D721Med (cell line): ENCODE data around the gene CXorf66.

Source experiments
- DNase-seq: peaks from one replicate; pipeline ENCODE4 v3.0.0; 2011; ENCODE audit warnings: low spot score; ENCODE audit not compliant: insufficient read length
- FAIRE-seq: peaks from 2 replicates; lab custom pipeline; 2011; peaks lifted over from hg19 to GRCh38; lab: Jason Lieb, UNC
- TF ChIP-seq, protein P1 (sequence below): IDR thresholded peaks from 2 replicates; pipeline ENCODE4 v1.5.1; 2012; ENCODE audit warnings: mild to moderate bottlenecking, control low read depth; ENCODE audit not compliant: insufficient read depth; ENCODE audit errors: missing control alignments

The CXorf66 gene

GRCh38 chrX:139965421-139965820 lies at the start of gene CXorf66:
Gene CXorf66 (minus strand): TSS chrX:139965521. CDS start chrX:139965496, 25 bp downstream.
- FAIRE-seq: no peak
- DNase-seq: no peak
- TF ChIP-seq, protein P1, sequence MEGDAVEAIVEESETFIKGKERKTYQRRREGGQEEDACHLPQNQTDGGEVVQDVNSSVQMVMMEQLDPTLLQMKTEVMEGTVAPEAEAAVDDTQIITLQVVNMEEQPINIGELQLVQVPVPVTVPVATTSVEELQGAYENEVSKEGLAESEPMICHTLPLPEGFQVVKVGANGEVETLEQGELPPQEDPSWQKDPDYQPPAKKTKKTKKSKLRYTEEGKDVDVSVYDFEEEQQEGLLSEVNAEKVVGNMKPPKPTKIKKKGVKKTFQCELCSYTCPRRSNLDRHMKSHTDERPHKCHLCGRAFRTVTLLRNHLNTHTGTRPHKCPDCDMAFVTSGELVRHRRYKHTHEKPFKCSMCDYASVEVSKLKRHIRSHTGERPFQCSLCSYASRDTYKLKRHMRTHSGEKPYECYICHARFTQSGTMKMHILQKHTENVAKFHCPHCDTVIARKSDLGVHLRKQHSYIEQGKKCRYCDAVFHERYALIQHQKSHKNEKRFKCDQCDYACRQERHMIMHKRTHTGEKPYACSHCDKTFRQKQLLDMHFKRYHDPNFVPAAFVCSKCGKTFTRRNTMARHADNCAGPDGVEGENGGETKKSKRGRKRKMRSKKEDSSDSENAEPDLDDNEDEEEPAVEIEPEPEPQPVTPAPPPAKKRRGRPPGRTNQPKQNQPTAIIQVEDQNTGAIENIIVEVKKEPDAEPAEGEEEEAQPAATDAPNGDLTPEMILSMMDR: no peak

- TF ChIP-seq, protein P1: no peak
- no peak for DNase-seq
- no peak for FAIRE-seq
Observed at GRCh38 chrX:139982856-139983255, 17.5 kb upstream of the CXorf66 start.

DNA sequence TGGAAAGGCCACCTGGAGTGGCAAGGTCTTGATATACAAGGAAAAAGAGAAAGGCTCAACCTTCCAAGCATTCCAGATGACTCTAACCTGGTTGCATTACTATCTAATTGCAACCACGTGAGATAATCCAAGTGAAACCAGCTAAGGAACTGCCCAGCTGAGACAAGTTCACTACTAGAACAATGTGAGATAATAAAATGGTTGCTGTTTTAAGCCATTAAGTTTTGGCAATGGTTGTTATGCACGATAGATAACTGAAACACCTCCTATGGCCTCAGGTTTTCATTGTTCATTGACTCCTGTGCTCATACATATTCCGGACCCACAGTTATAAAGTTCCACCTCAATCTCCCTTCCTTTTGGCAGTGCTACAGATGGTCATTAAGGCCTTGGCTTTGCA lies 9.2 kb upstream of the CXorf66 start:
- TF ChIP-seq, protein P1: no peak
- DNase-seq: no peak
- FAIRE-seq: no peak

DNA sequence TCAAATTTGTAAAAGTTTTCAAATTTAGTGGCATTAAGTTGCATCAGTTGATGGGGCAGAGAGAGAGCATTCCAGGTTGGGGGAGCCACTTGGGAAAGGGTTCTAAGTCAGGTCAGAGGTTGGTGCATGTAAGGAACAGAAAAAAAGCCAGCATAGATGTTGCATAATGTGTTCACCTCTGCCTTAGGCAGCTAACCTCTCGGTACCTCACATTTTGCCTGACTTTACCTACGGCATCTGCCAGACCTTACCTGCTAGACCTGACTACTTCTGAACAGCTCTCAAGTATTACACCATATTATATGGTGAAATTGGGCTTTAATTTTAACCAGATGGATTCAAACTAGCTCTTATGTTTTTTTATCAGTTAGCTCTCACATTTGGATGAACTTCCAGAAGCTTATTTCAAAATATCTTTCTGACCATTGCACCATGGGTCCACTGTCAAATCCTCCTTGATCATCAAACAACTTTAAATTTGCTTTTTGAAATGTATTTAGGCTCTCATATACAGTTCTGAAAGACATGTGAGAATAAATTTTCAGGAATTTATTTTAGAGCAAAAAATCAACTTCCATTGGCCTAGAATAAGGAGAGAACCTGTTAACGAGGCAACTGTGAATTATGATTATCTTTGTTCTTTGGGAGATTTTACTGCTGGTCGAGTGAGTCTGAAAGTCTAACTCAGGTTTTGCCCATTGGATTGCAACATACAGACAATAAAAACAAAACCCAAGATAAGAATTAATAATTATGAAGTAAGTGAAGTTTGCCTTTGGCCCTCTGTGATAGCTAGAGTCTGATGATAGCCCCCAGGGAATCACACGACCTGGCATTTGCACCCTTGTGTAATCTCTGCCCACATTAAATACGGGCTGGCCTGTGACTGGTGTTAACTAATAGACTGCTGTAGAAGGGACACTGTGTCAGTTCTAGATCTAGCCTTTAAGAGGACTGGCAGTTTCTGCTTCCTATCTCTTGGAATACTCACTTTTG lies 7.6 kb upstream of the CXorf66 start:
- DNase-seq (no peak), FAIRE-seq (no peak)
- TF ChIP-seq, protein P1: no peak

- no peak for FAIRE-seq
- TF ChIP-seq, protein P1: no peak
Observed at GRCh38 chrX:139972113-139972512, 6.8 kb upstream of the CXorf66 start.

GRCh38 chrX:139971394-139971749 lies 6.1 kb upstream of the CXorf66 start:
- no peak for FAIRE-seq
- TF ChIP-seq, protein P1: no peak
- no peak for DNase-seq

More at GRCh38 chrX:139972113-139972512, 6.8 kb upstream of the CXorf66 start:
- DNase-seq: no peak

DNA sequence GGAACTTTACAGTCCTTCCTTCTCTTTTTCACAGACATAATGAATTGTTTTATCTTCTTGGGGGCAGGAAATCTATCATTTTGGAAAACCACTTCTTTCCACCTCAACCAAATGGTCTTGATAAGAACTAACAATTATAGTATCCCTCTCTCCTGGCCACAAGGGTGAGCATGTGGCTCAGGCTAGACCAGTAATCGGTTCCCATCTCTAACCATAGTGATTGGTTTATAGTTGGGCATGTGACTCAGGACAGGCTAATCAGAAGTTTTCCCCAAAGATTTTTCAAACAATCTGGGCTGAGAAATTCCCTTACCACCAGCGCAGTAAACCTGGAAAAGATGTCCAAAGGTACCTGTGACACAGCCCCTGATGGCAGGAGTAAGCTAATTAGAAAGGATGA lies 4.0 kb upstream of the CXorf66 start:
- no peak for FAIRE-seq
- TF ChIP-seq, protein P1: no peak

More for the DNA sequence above, 4.0 kb upstream of the CXorf66 start:
- no peak for DNase-seq
